Measurements from ENCODE around the gene WDR31. TPM values are rescaled to one million over a fixed set of nuclear protein-coding genes. Genes with fewer than 3 reads are reported as not detected.

WDR31 gene
- polyA plus RNA-seq, 3 donors = 0.05 to 0.11 TPM; not detected in 1

DNA sequence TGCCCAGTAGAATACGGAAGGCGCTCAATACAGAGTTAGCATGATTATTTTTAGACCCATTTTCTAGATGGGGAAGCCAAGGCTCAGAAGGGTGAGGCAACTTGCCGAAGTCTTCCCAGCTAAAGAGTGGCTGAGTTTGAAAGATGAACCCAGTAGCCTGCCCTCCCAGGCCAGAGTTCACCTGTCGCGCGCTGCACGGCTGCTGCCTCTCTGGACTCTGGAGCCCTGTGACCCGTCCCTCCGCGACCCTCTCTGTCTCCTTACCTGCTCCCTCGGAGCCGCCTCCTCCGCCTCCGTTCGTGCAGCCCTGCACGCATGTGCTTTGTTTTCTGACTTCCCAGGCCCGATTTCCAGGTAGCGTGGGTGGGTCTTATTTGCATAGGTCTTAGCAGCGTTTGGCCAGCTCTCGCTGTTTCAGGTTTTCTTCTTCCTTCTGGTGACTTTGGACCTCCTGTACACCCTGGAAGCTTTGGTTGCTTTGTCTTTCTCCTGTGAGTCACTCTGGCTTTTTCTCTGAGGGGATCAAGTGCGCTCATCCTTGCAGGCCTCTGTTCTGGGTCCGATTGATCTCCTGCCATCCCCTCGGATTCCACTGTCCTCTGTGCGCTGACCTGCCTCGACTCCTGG is 37.2 kb downstream of the WDR31 start, which contains the start of gene RNF183:
TSS of gene RNF183 (minus strand) at position 585 of the 627 bp plus-strand sequence. CDS start 5,192 bp downstream, outside the sequence.
- H3K36me3 ChIP-seq (replicated peaks in 1 of 2; ENCODE audit: control insufficient read depth in 1 of 2, insufficient read depth in 2 of 2, low read length in 2 of 2) = no peaks in the 10 kb centered on the region
- peaks cover 2 to 4% (median 3%) of the 10 kb centered on the region in 3 donors for H3K27me3 Mint-ChIP-seq (ENCODE audit: low read depth in 3 of 3)
- WGBS (ENCODE audit: insufficient coverage) = 97% methylated on average over 19 of the region's 25 CpGs
- H3K9me3 Mint-ChIP-seq = no peaks in the 10 kb centered on the region
- no peak for DNase-seq
- H3K4me2 ChIP-seq (replicated peaks; ENCODE audit: extremely low read depth, low read length, poor library complexity, severe bottlenecking) = no peak within 1 kb of the TSS
- H3K9me3 ChIP-seq (replicated peaks in 1 of 2; ENCODE audit: control insufficient read depth in 1 of 2, insufficient read depth in 1 of 2, low read length in 2 of 2) = no peaks in the 10 kb centered on the region
- H3K4me3 ChIP-seq (replicated peaks in 1 of 3; ENCODE audit: low read depth in 2 of 3, low read length in 3 of 3) = no peak within 1 kb of the TSS
- no peak within 1 kb of the TSS for H3K27ac Mint-ChIP-seq
- no peak within 1 kb of the TSS for H3K4me3 Mint-ChIP-seq
- no peaks in the 10 kb centered on the region for H3K27me3 ChIP-seq (ENCODE audit: control insufficient read depth in 2 of 2, insufficient read depth in 2 of 2, low read length in 2 of 2)
- no peaks in the 10 kb centered on the region for H3K79me2 ChIP-seq (ENCODE audit: insufficient read depth, low read length)
- no peak within 1 kb of the TSS for H2AFZ ChIP-seq (ENCODE audit: insufficient read depth, low read depth, low read length, poor library complexity, severe bottlenecking)
- H3K36me3 Mint-ChIP-seq = no peaks in the 10 kb centered on the region
- H4K20me1 ChIP-seq (ENCODE audit: insufficient read depth, low read length) = no peaks in the 10 kb centered on the region
- intact Hi-C loops (cut with micrococcal nuclease) = no loop called here
- H3K9ac ChIP-seq (ENCODE audit: insufficient read depth, low read length, poor library complexity, severe bottlenecking) = no peak within 1 kb of the TSS
- H3K4me1 Mint-ChIP-seq = peaks cover 9% of the 10 kb centered on the region
- peaks cover 7 to 9% of the 10 kb centered on the region in 2 donors for H3K4me1 ChIP-seq (ENCODE audit: control insufficient read depth in 1 of 2, insufficient read depth in 2 of 2, low read length in 2 of 2)
- no peak within 1 kb of the TSS for H3K27ac ChIP-seq (ENCODE audit: low read depth in 1 of 2, low read length in 2 of 2)
- TF ChIP-seq, protein P1, sequence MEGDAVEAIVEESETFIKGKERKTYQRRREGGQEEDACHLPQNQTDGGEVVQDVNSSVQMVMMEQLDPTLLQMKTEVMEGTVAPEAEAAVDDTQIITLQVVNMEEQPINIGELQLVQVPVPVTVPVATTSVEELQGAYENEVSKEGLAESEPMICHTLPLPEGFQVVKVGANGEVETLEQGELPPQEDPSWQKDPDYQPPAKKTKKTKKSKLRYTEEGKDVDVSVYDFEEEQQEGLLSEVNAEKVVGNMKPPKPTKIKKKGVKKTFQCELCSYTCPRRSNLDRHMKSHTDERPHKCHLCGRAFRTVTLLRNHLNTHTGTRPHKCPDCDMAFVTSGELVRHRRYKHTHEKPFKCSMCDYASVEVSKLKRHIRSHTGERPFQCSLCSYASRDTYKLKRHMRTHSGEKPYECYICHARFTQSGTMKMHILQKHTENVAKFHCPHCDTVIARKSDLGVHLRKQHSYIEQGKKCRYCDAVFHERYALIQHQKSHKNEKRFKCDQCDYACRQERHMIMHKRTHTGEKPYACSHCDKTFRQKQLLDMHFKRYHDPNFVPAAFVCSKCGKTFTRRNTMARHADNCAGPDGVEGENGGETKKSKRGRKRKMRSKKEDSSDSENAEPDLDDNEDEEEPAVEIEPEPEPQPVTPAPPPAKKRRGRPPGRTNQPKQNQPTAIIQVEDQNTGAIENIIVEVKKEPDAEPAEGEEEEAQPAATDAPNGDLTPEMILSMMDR (IDR thresholded peaks at IDR 0.05) = no peak

DNA sequence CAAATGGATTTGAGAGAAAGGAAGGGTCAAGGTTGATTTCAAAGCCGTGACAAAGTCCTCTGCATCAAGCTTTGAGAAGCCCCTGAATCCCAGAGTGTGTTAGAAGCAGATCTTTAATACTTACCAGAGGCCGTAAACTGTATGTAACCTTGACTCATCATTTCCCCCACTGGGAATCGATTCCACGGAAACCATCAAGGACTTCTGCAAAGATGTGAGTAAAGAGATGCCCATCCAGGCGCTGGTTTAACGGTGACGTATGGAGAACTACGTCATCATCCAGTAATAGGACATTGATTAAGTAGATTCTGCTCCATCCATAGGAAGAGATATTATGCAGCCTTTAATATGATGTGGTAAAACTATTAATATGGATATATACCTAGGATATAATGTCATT is 38.5 kb downstream of the WDR31 start:
- Histone ChIP-seq H4K20me1 (ENCODE audit: insufficient read depth, low read length) (no peaks in the 10 kb centered on the region), H3K27me3 (ENCODE audit: control insufficient read depth in 2 of 2, insufficient read depth in 2 of 2, low read length in 2 of 2) (no peaks in the 10 kb centered on the region), H3K27ac (ENCODE audit: low read depth in 1 of 2, low read length in 2 of 2) (no peak overlapping the region), H3K9ac (ENCODE audit: insufficient read depth, low read length, poor library complexity, severe bottlenecking) (no peak overlapping the region), H3K4me2 (replicated peaks; ENCODE audit: extremely low read depth, low read length, poor library complexity, severe bottlenecking) (no peak overlapping the region), H3K4me1 (ENCODE audit: control insufficient read depth in 1 of 2, insufficient read depth in 2 of 2, low read length in 2 of 2) (peaks cover 7 to 9% of the 10 kb centered on the region in 2 donors), H2AFZ (ENCODE audit: insufficient read depth, low read depth, low read length, poor library complexity, severe bottlenecking) (no peak overlapping the region), H3K36me3 (replicated peaks in 1 of 2; ENCODE audit: control insufficient read depth in 1 of 2, insufficient read depth in 2 of 2, low read length in 2 of 2) (no peaks in the 10 kb centered on the region), H3K79me2 (ENCODE audit: insufficient read depth, low read length) (no peaks in the 10 kb centered on the region), H3K4me3 (replicated peaks in 1 of 3; ENCODE audit: low read depth in 2 of 3, low read length in 3 of 3) (no peak overlapping the region), H3K9me3 (replicated peaks in 1 of 2; ENCODE audit: control insufficient read depth in 1 of 2, insufficient read depth in 1 of 2, low read length in 2 of 2) (no peaks in the 10 kb centered on the region)
- intact Hi-C loops (cut with micrococcal nuclease) = no loop called here
- Mint-ChIP-seq H3K4me1 (peaks cover 9% of the 10 kb centered on the region), H3K4me3 (no peak overlapping the region), H3K9me3 (no peaks in the 10 kb centered on the region), H3K27me3 (ENCODE audit: low read depth in 3 of 3) (peaks cover 3 to 4% (median 4%) of the 10 kb centered on the region in 3 donors), H3K27ac (no peak overlapping the region), H3K36me3 (no peaks in the 10 kb centered on the region)
- TF ChIP-seq, protein P1 (IDR thresholded peaks at IDR 0.05) = no peak
- no peak for DNase-seq
- 80% methylated on average over 1 of the region's 8 CpGs for WGBS (ENCODE audit: insufficient coverage)

Measured in CD14-positive monocyte (primary cell).